A549 (cell line): ENCODE measurements around the gene FADS6. TPM values are rescaled to one million over a fixed set of nuclear protein-coding genes. Genes with fewer than 3 reads are reported as not detected.

ENCODE experiments used
- ATAC-seq, 2 experiments: fragments of 200-7000 bp in 1 of 2; fragments of >200 bp in 1 of 2; cut with Nextera tagmentation in 1 of 2; cut with Tn5 transposase in 1 of 2; 3 replicates each; pipeline versions ENCODE4 v1.8.0 to v1.9.1; 2018 to 2020; ENCODE audit warnings: mild to moderate bottlenecking in 1 of 2, moderate library complexity in 1 of 2
- CTCF ChIA-PET: fragments of 300-600 bp; sonication (Branson Sonifier 250); formaldehyde crosslinking; extraction: SDS; loops from one replicate; lab custom pipeline; 2021; ENCODE audit warnings: antibody characterized with exemption, inconsistent platforms; lab: Yijun Ruan, JAX
- POLR2A ChIA-PET: fragments of 350-600 bp; formaldehyde crosslinking; extraction: SDS; loops from one replicate; lab custom pipeline; 2021; ENCODE audit warnings: antibody characterized with exemption, inconsistent platforms; lab: Yijun Ruan, JAX
- DNase-seq, 2 experiments: peaks; one replicate each; pipeline versions ENCODE4 v3.0.0 to v3.0.0-alpha.2; 2011 to 2016; ENCODE audit warnings: low read depth in 1 of 2, low spot score in 1 of 2
- FAIRE-seq: peaks from 2 replicates; lab custom pipeline; 2011; peaks lifted over from hg19 to GRCh38; lab: Jason Lieb, UNC
- H3K27ac ChIP-seq, 2 experiments: fragments of >200 bp; sonication (Bioruptor Twin); formaldehyde crosslinking; 3 replicates each; pipeline ENCODE4 v1.5.1; 2016 to 2017
- H3K4me1 ChIP-seq: fragments of >200 bp; sonication (Bioruptor Twin); formaldehyde crosslinking; 3 replicates; pipeline ENCODE4 v1.6.1; 2016
- H3K4me2 ChIP-seq: fragments of >200 bp; sonication (Bioruptor Twin); formaldehyde crosslinking; 3 replicates; pipeline ENCODE4 v1.6.1; 2016
- H3K4me3 ChIP-seq: fragments of >200 bp; sonication (Bioruptor Twin); formaldehyde crosslinking; 3 replicates; pipeline ENCODE4 v1.5.1; 2016
- H3K9me3 ChIP-seq: fragments of >200 bp; sonication (Bioruptor Twin); formaldehyde crosslinking; 3 replicates; pipeline ENCODE4 v1.6.1; 2016
- CBX8 ChIP-seq: fragments of 200-600 bp; sonication (generic); IDR thresholded peaks from 2 replicates; pipeline ENCODE4 v1.6.1; 2016
- CEBPB ChIP-seq, 2 experiments: fragments of >200 bp in 1 of 2; sonication (Bioruptor Twin) in 1 of 2; formaldehyde crosslinking in 1 of 2; IDR thresholded peaks; 2 replicates each; pipeline ENCODE4 v1.6.1; 2012 to 2016
- FOSL2 ChIP-seq, 2 experiments: fragments of 450-650 bp in 1 of 2; fragments of >200 bp in 1 of 2; sonication (Bioruptor Twin) in 1 of 2; formaldehyde crosslinking; IDR thresholded peaks; 2 replicates each; pipeline versions ENCODE4 v1.5.0 to v1.6.1; 2016 to 2020; ENCODE audit warnings: mild to moderate bottlenecking in 1 of 2, moderate library complexity in 1 of 2
- HDAC2 ChIP-seq: fragments of 200-600 bp; sonication (generic); IDR thresholded peaks from 2 replicates; pipeline ENCODE4 v1.6.1; 2016
- HEYL ChIP-seq: fragments of 250-450 bp; sonication (Bioruptor Pico); IDR thresholded peaks from 2 replicates; pipeline ENCODE4 v1.8.0; 2021; ENCODE audit warnings: mild to moderate bottlenecking, moderate library complexity
- JUN ChIP-seq, 2 experiments: fragments of >200 bp; sonication (Bioruptor Twin); formaldehyde crosslinking; IDR thresholded peaks; 2 replicates in 1 of 2; 3 replicates in 1 of 2; pipeline ENCODE4 v1.6.1; 2016 to 2017
- JUNB ChIP-seq: fragments of >200 bp; sonication (Bioruptor Twin); formaldehyde crosslinking; IDR thresholded peaks from 2 replicates; pipeline ENCODE4 v1.6.1; 2016
- KDM5A ChIP-seq: fragments of 200-600 bp; sonication (generic); IDR thresholded peaks from 2 replicates; pipeline ENCODE4 v1.6.1; 2016; ENCODE audit warnings: antibody characterized with exemption, mild to moderate bottlenecking
- MAZ ChIP-seq: fragments of 150-350 bp; IDR thresholded peaks from 2 replicates; pipeline ENCODE4 v1.6.1; 2014; ENCODE audit warnings: antibody characterized with exemption, low read depth, low read length, borderline replicate concordance
- POLR2A ChIP-seq: IDR thresholded peaks from 2 replicates; pipeline ENCODE4 v1.6.1; 2012; ENCODE audit warnings: mild to moderate bottlenecking, low read length
- ZC3H11A ChIP-seq: fragments of 450-650 bp; IDR thresholded peaks from 2 replicates; pipeline ENCODE4 v1.6.1; 2014; ENCODE audit warnings: antibody characterized with exemption, mild to moderate bottlenecking
- ZSCAN20 ChIP-seq: fragments of 250-450 bp; sonication (Bioruptor Pico); IDR thresholded peaks from 2 replicates; pipeline ENCODE4 v1.8.0; 2022; ENCODE audit warnings: mild to moderate bottlenecking, moderate library complexity
- WGBS: methylation state at CpG from one replicate; pipeline ENCODE4 v1.1.6; 2017; ENCODE audit errors: missing lambda C conversion rate; 5-methylcytosine and 5-hydroxymethylcytosine counted together
- polyA plus RNA-seq, 4 experiments: library from polyadenylated mRNA; depleted of rRNA in 3 of 4; stranded (reverse); fragments of >200 nt; fragmentation: RNase III in 1 of 4; extraction: RNeasy Plus Mini Kit Qiagen cat#74134 plus additional on column Dnase treatment in 1 of 4; gene quantifications; 2 replicates in 3 of 4; 3 replicates in 1 of 4; pipeline ENCODE4 v1.2.3, GENCODE V29; 2011 to 2017
- TF ChIP-seq, protein P1 (sequence below): IDR thresholded peaks from 2 replicates; pipeline ENCODE4 v1.6.1; 2012; ENCODE audit warnings: low read depth, borderline replicate concordance
- TF ChIP-seq, protein P2 (sequence below): fragments of >200 bp; sonication (Bioruptor Twin); formaldehyde crosslinking; IDR thresholded peaks from 3 replicates; pipeline ENCODE4 v1.6.1; 2016
- TF ChIP-seq, protein P3 (sequence below): IDR thresholded peaks from 2 replicates; pipeline ENCODE4 v1.6.1; 2012

The FADS6 gene
- polyA plus RNA-seq, 2 of the 4 experiments (the other 2 are of a cell fraction) = 0.04 TPM; not detected in 1

DNA sequence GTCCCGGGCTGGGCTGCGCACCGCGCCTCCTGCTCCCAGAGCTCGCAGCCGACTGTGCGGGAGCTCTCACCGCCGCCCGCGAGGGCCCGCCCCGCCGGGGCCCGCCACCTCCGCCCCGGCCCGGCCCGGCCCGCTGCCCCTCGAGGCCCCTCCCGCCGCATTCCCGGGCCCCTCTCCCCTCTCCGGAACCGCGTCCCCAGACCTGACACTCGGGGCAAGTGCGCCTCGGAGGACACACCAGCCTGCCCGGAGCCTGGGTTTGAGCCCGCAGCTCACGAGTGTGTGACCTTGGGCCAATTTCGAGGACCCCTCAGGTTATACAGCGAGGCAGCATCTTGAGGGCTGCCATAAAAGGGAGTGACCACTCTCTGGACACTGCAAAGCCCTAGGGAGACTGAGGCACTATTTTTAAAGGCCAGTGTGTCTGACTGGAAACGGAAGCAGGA lies 31.7 kb downstream of the FADS6 start:
- no peak for TF ChIP-seq ZSCAN20 (CRISPR knock-in tag)
- peak in 1 of 2 experiments; percentile 7; a peak in 1 of 5 replicates for TF ChIP-seq JUN (IDR thresholded peaks at IDR 0.05)
- ChIA-PET POLR2A (interaction anchor here (1.0 to 4.9 kb wide), 6 partner anchors 9 to 86 kb away, joined by 3 to 43 read pairs (median 7); partner anchors contain the start of genes FDXR and NAT9), CTCF (interaction anchor here (0.7 to 42.4 kb wide), 20 partner anchors 8 to 205 kb away, joined by 3 to 1302 read pairs (median 11); partner anchors contain the start of genes FDXR, GRIN2C, NAT9 and OTOP2)
- ATAC-seq (no peak), DNase-seq (no peak), FAIRE-seq (no peak)
- Histone ChIP-seq H3K27ac (no peak overlapping the region), H3K4me2 (peak overlapping the region; percentile 90), H3K4me1 (peaks cover 40% of the 10 kb centered on the region), H3K9me3 (peaks cover 5% of the 10 kb centered on the region; the same call in 2 of the 3 replicates), H3K4me3 (peak overlapping the region; percentile 39; the same call in 1 of the 3 replicates)
- 68% methylated on average over 5 of the region's 36 CpGs for WGBS

DNA sequence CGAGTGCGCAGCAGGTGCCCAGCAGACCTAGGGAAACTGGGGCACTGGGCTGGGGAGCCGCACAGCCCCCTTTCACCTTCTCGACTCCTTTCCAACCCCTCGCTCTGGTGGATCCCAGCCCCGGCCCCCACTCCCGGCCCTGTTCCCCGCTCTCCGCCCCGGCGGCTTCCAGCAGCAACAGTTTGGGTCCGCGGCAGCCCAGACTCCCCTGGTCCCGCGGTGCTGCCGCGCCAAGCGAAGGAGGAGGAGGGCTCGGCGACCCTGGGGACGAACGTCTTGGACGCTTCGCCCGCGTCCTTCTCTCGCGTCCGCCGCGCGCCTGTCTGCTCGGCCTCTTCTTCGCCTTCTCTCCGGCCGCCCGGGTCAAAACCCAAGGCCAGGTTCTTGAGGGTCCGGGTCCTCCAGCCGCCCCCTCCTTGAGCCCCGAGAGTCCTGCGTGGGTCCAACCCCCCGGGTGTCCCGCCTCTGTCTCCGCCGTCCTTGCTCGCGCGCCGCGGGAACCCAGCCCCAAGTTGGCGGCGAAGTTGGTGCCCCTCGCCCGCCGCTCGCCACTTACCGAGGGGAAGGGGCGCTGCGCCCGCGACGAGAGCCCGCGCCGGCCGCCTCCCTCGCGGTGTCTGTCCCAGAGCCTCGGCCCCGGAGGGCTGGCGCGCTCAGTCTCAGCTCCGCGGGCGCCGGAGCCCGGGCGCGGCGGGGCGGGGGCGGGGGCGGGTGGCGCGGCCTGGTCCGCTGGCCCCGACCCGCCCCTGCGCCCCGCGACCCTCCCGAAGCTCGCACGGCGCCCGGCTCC lies 32.4 kb downstream of the FADS6 start:
- DNase-seq (no peak), FAIRE-seq (no peak), ATAC-seq (peak; percentile 0 to 11; a peak in 3 of 6 replicates)
- no peak for TF ChIP-seq CEBPB (IDR thresholded peaks at IDR 0.05)
- no peak for TF ChIP-seq KDM5A
- TF ChIP-seq, protein P1, sequence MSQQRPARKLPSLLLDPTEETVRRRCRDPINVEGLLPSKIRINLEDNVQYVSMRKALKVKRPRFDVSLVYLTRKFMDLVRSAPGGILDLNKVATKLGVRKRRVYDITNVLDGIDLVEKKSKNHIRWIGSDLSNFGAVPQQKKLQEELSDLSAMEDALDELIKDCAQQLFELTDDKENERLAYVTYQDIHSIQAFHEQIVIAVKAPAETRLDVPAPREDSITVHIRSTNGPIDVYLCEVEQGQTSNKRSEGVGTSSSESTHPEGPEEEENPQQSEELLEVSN = no peak
- TF ChIP-seq JUNB = no peak
- TF ChIP-seq, protein P2, sequence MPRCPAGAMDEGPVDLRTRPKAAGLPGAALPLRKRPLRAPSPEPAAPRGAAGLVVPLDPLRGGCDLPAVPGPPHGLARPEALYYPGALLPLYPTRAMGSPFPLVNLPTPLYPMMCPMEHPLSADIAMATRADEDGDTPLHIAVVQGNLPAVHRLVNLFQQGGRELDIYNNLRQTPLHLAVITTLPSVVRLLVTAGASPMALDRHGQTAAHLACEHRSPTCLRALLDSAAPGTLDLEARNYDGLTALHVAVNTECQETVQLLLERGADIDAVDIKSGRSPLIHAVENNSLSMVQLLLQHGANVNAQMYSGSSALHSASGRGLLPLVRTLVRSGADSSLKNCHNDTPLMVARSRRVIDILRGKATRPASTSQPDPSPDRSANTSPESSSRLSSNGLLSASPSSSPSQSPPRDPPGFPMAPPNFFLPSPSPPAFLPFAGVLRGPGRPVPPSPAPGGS = no peak
- TF ChIP-seq MAZ = no peak
- TF ChIP-seq HEYL = no peak
- TF ChIP-seq CBX8 = no peak
- TF ChIP-seq HDAC2 = no peak
- TF ChIP-seq, protein P3, sequence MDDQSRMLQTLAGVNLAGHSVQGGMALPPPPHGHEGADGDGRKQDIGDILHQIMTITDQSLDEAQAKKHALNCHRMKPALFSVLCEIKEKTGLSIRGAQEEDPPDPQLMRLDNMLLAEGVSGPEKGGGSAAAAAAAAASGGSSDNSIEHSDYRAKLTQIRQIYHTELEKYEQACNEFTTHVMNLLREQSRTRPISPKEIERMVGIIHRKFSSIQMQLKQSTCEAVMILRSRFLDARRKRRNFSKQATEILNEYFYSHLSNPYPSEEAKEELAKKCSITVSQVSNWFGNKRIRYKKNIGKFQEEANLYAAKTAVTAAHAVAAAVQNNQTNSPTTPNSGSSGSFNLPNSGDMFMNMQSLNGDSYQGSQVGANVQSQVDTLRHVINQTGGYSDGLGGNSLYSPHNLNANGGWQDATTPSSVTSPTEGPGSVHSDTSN = no peak
- no peak for TF ChIP-seq POLR2A
- Histone ChIP-seq H3K27ac (no peak overlapping the region), H3K4me2 (peak overlapping the region; percentile 90), H3K4me3 (peak overlapping the region; percentile 39; the same call in 2 of the 3 replicates), H3K4me1 (peaks cover 40% of the 10 kb centered on the region), H3K9me3 (peaks cover 5% of the 10 kb centered on the region; the same call in 2 of the 3 replicates)
- 22% methylated on average over 48 of the region's 96 CpGs for WGBS
- ChIA-PET POLR2A (interaction anchor here (1.7 to 4.9 kb wide), 3 partner anchors 12 to 85 kb away, joined by 6 to 43 read pairs (median 9); partner anchors contain the start of genes FDXR and NAT9), CTCF (interaction anchor here (0.6 to 42.4 kb wide), 17 partner anchors 9 to 204 kb away, joined by 3 to 1302 read pairs (median 11); partner anchors contain the start of genes FDXR, GRIN2C and NAT9)

DNA sequence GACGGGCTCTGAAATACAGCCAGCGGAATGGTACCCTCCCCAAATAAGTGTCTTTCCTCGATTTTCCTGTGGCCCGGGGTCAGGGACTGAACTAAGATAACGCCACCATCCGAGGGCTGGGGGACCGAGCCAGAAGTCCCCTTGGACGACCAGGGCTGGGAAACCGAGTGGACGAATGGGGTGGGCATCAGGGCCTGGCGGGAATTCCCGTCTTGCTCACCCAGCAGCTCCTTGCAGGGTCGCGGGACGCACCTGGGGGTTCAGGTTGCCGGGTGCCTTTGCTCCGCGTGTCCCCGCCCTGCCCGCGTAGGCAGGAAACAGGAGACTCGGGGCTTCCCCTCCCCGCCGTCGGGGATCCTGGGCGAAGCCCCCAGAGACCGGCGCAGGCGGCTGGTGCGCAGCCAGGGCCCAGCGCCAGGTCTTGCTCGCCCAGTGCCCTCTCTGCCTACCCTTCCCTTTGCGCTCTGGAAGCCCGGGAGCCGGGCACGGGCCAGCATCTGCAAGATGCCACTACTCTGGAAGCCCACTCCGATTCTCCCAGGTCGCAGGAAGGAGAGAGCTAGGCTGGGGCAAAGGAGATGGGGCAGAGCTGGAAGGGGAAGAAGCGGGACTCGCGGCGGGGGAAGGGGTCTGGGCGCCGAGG lies 33.1 kb downstream of the FADS6 start:
- Histone ChIP-seq H3K4me1 (peaks cover 40% of the 10 kb centered on the region), H3K4me2 (peak overlapping the region; percentile 90), H3K4me3 (peak overlapping the region; percentile 39), H3K27ac (no peak overlapping the region), H3K9me3 (peaks cover 5% of the 10 kb centered on the region; the same call in 2 of the 3 replicates)
- TF ChIP-seq FOSL2 (IDR thresholded peaks at IDR 0.05) (no peak), FOSL2 (CRISPR knock-in tag; IDR thresholded peaks at IDR 0.05) (no peak), ZC3H11A (no peak)
- DNase-seq (no peak), FAIRE-seq (no peak), ATAC-seq (peak; percentile 4 to 43; a peak in 3 of 6 replicates)
- WGBS = 17% methylated on average over 32 of the region's 44 CpGs
- POLR2A ChIA-PET = interaction anchor here (2.3 to 4.9 kb wide), 2 partner anchors 12 to 17 kb away, joined by 9 to 43 read pairs; partner anchors contain the start of gene FDXR
- CTCF ChIA-PET = interaction anchor here (0.6 to 42.4 kb wide), 11 partner anchors 8 to 203 kb away, joined by 3 to 1302 read pairs (median 7); partner anchors contain the start of genes FDXR, GRIN2C and NAT9
